ENCODE results near the gene ZNF438. TPM values are rescaled to one million over a fixed set of nuclear protein-coding genes. Genes with fewer than 3 reads are reported as not detected.

Gene ZNF438
- total and polyA plus RNA-seq, 2 of the 8 experiments (the other 6 are each of a cell fraction or from before 2014, with no cell fraction given) = 0.95 to 1.7 TPM

GRCh38 chr10:30973737-30974136 lies 57.9 kb downstream of the ZNF438 start:
- DNase-seq (ENCODE audit: low read depth in 1 of 2, low spot score in 2 of 2) (no peak), FAIRE-seq (no peak)
- H3K56ac ChIP-seq (replicated peaks; ENCODE audit: insufficient read length, low read depth, low read length) = no peak overlapping the region
- H3K4me2 ChIP-seq (ENCODE audit: insufficient read depth in 1 of 2, low read depth in 2 of 2, low read length in 2 of 2) = no peak overlapping the region
- CTCF ChIA-PET (ENCODE audit: partially characterized antibody) = no interaction called here
- H3K36me3 ChIP-seq (ENCODE audit: control insufficient read depth in 2 of 4, insufficient read depth in 4 of 4, low read length in 3 of 4) = no peaks in the 10 kb centered on the region
- H3K79me1 ChIP-seq (ENCODE audit: low read depth, low read length) = no peaks in the 10 kb centered on the region
- H2BK5ac ChIP-seq (ENCODE audit: low read depth, low read length) = no peak overlapping the region
- WGBS, 2 experiments (ENCODE audit: extremely low coverage in 1 of 2, insufficient coverage in 1 of 2, insufficient read length in 1 of 2, insufficient replicate concordance in 2 of 2, low coverage in 1 of 2, low lambda C conversion rate in 2 of 2, missing lambda C conversion rate in 1 of 2) = 80% methylated on average over 6 of the region's 6 CpGs; no CpG with 5 or more reads in 1 of the 2 experiments
- no peak overlapping the region for H4K5ac ChIP-seq (ENCODE audit: insufficient read length, low read depth, low read length)
- no peak overlapping the region for H3K4me3 ChIP-seq (ENCODE audit: extremely low read depth in 1 of 4, insufficient read depth in 2 of 4, low read depth in 3 of 4, low read length in 4 of 4)
- no peak overlapping the region for H2BK120ac ChIP-seq (replicated peaks; ENCODE audit: low read depth, low read length)
- H3K79me2 ChIP-seq (ENCODE audit: control insufficient read depth in 1 of 2, insufficient read depth in 2 of 2, low read length in 2 of 2) = no peaks in the 10 kb centered on the region
- 0 out of 2 replicates have a peak overlapping the region, but pooled peaks have one; percentile 19 for H2AFZ ChIP-seq (ENCODE audit: low read length)
- H4K8ac ChIP-seq (ENCODE audit: extremely low read depth, insufficient read depth, low read length) = no peak overlapping the region
- H3K23ac ChIP-seq (ENCODE audit: insufficient read length) = no peak overlapping the region
- H3K9me3 ChIP-seq (ENCODE audit: insufficient read depth in 2 of 2, low read depth in 1 of 2, low read length in 1 of 2) = no peaks in the 10 kb centered on the region
- H4K91ac ChIP-seq (replicated peaks; ENCODE audit: insufficient read length, low read length) = no peak overlapping the region
- POLR2A ChIA-PET (ENCODE audit: partially characterized antibody) = no interaction called here
- H3K4ac ChIP-seq (replicated peaks; ENCODE audit: insufficient read length, low read depth, low read length) = no peak overlapping the region
- no peak for TF ChIP-seq EGR1 (IDR thresholded peaks at IDR 0.05; ENCODE audit: borderline replicate concordance, low read depth, low read length)
- TF ChIP-seq SP1 (IDR thresholded peaks at IDR 0.05; ENCODE audit: low read depth, low read length) = no peak
- TF ChIP-seq MAFK (IDR thresholded peaks at IDR 0.05; ENCODE audit: low read depth, low read length) = no peak
- H3K23me2 ChIP-seq (ENCODE audit: low read depth, low read length) = no peaks in the 10 kb centered on the region
- no peak overlapping the region for H2BK15ac ChIP-seq (ENCODE audit: low read length)
- H2BK12ac ChIP-seq (ENCODE audit: low read depth, low read length) = no peak overlapping the region
- no peak overlapping the region for H3K9ac ChIP-seq (replicated peaks in 1 of 4; ENCODE audit: extremely low read depth in 1 of 4, low read depth in 3 of 4, low read length in 3 of 4)
- H3K4me1 ChIP-seq (replicated peaks in 1 of 4; ENCODE audit: control insufficient read depth in 3 of 4, insufficient read depth in 4 of 4, low read length in 3 of 4) = no peaks in the 10 kb centered on the region
- H3K18ac ChIP-seq (ENCODE audit: extremely low read depth, low read length) = no peak overlapping the region
- H4K20me1 ChIP-seq (replicated peaks in 1 of 2; ENCODE audit: control insufficient read depth in 1 of 2, insufficient read depth in 2 of 2, low read length in 2 of 2) = no peaks in the 10 kb centered on the region
- no peak overlapping the region for H2AK5ac ChIP-seq (ENCODE audit: low read depth, low read length)
- no peak overlapping the region for H2BK20ac ChIP-seq (ENCODE audit: low read length)
- H3K27me3 ChIP-seq (replicated peaks in 1 of 4; ENCODE audit: control insufficient read depth in 3 of 4, extremely low read depth in 1 of 4, insufficient read depth in 3 of 4, low read length in 3 of 4) = no peaks in the 10 kb centered on the region
- no peak overlapping the region for H3K27ac ChIP-seq (ENCODE audit: low read depth, low read length)
- H3K14ac ChIP-seq (ENCODE audit: insufficient read length) = no peak overlapping the region
